Mucosa of rectum (tissue), 2 donors: ENCODE data around the gene ADCY5.
A peak's percentile ranks its signal among the peaks of the same experiment; 100 is the strongest.

Experiments
- H3K27ac ChIP-seq, 2 donors: one replicate each; pipeline ENCODE4 v1.7.0; 2013; ENCODE audit warnings: inconsistent platforms in 2 of 2, low read depth in 2 of 2, low read length in 2 of 2
- H3K27me3 ChIP-seq, 2 donors: one replicate each; pipeline ENCODE4 v1.7.0; 2013; ENCODE audit warnings: low read length in 2 of 2; ENCODE audit not compliant: control insufficient read depth in 2 of 2, insufficient read depth in 2 of 2
- H3K36me3 ChIP-seq, 2 donors: one replicate each; pipeline ENCODE4 v1.7.0; 2013; ENCODE audit warnings: low read length in 2 of 2; ENCODE audit not compliant: control insufficient read depth in 2 of 2, insufficient read depth in 2 of 2
- H3K4me1 ChIP-seq, 2 donors: one replicate each; pipeline ENCODE4 v1.7.0; 2013; ENCODE audit warnings: low read length in 2 of 2, mild to moderate bottlenecking in 1 of 2; ENCODE audit not compliant: control insufficient read depth in 2 of 2, insufficient read depth in 2 of 2
- H3K4me3 ChIP-seq, 2 donors: one replicate each; pipeline ENCODE4 v1.7.0; 2013; ENCODE audit warnings: low read length in 2 of 2
- H3K9ac ChIP-seq, 2 donors: one replicate each; pipeline ENCODE4 v1.7.0; 2013; ENCODE audit warnings: low read length in 2 of 2, low read depth in 1 of 2, mild to moderate bottlenecking in 1 of 2
- H3K9me3 ChIP-seq, 2 donors: one replicate each; pipeline ENCODE4 v1.7.0; 2013; ENCODE audit warnings: low read length in 2 of 2; ENCODE audit not compliant: control insufficient read depth in 2 of 2
- donor health status: healthy.
- donor health status: Normal muscosa, but diverticular disease.

The ADCY5 gene

DNA sequence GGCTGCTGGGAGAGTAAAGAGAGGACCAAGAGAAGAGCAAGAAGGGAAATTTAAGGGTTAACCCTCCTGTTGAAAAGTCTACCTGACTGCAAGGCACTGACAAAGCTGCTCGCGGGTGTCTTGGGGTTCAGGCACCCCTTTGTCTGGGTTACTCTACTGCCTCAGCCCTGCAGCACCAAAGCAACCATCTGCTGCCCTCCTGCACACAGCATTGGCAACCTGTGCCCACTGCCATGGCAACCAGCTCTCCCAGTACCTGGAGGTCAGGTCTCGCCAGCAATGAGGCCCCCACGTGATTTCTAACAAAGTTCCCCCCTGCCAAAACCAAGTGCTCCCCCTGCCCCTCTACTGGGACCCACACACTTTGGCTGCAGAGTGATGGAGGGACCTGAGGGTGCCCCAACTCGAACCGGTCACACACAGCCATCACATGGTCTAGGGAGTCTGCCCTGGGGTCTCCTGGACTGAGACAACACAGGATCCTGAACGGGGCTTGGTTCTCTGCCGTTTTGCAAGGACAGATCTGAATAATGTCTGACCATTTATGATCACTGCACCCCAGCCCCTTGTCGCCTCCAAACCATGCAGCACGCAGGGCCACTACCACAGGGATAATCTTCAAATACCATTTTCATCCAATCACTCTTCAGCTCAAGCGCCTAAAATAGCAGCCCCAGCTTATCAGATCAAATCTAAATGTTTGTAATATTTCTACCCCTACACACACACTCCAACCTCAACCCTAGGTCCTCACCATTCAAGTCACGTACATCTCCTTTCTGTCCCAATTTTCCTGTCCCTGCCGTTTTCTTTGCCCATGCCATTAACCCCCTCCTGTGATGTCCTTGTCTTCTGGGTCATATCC, 50.7 kb downstream of the ADCY5 start:
- Histone ChIP-seq H3K27me3 (peaks cover 0 to 3% of the 10 kb centered on the region in 2 donors), H3K4me3 (no peak overlapping the region), H3K4me1 (no peaks in the 10 kb centered on the region), H3K27ac (no peak overlapping the region), H3K9me3 (no peaks in the 10 kb centered on the region), H3K36me3 (no peaks in the 10 kb centered on the region), H3K9ac (no peak overlapping the region)

DNA sequence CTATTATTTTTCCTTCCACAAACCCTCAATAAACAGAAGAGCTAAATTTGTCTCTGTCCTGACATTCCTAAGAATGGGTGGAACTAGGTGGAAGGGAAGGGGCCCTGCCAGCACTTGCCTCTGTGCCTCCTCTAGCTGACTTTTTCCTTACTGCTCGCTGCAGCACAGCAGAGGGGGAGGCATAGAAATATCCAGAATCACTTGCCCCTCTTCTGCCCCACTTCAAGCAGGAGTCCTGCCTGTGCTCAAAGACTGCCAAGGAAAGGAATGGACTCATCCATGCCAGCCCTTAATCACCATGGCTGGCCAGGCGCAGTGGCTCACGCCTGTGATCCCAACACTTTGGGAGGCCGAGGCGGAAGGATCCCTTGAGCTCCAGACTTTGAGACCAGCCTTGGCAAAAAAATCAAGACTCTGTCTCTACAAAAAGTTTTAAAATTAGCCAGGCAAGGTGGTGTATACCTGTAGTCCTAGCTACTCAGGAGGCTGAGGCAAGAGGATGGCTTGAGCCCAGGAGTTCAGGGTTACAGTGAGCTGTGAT, 51.8 kb downstream of the ADCY5 start:
- Histone ChIP-seq H3K27me3 (peaks cover 0 to 3% of the 10 kb centered on the region in 2 donors), H3K36me3 (no peaks in the 10 kb centered on the region), H3K4me3 (no peak overlapping the region), H3K27ac (peak overlapping the region; percentile 11 to 35), H3K9ac (no peak overlapping the region), H3K4me1 (no peaks in the 10 kb centered on the region), H3K9me3 (no peaks in the 10 kb centered on the region)

DNA sequence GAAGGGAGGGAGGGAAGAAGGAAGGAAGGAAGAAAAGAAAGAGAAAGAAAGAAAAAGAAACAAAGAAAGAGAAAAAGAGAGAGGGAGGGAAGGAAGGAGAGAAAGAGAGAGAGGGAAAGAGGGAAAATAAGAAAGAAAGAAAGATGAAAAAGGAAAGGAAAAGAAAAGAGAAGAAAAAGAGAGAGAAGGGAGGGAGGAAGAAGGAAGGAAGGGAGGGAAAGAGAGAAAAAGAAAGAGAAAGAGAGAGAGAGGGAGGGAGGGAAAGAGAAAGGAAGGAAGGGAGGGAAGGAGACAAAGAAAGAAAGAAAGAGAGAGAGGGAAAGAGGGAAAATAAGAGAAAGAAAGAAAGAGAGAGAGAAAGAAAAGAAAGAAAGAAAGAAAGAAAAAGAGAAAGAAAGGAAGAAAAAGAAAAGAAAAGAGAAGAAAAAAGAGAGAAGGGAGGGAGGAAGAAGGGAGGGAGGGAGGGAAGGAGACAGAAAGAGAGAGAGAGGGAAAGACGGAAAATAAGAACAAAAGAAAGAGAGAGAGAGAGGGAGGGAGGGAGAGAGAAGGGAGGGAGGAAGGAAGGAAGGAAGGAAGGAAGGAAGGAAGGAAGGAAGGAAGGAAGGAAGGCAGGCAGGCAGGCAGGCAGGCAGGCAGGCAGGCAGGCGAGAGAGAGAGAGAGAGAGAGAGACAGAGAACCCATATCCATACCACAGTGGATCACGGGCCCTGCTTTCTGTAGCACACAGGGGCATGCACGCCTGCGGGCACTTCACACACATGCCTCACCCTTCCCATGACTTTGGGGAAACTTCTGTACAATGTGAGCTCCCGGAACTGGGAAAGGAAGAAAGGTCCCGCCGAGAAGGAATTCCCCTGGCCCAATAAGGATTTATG, 52.5 kb downstream of the ADCY5 start:
- H3K36me3 ChIP-seq, result no peaks in the 10 kb centered on the region
- no peaks in the 10 kb centered on the region for H3K4me1 ChIP-seq
- H3K27ac ChIP-seq, result no peak overlapping the region
- no peak overlapping the region for H3K4me3 ChIP-seq
- no peak overlapping the region for H3K9ac ChIP-seq
- H3K27me3 ChIP-seq, result peaks cover 0 to 3% of the 10 kb centered on the region in 2 donors
- H3K9me3 ChIP-seq, result no peaks in the 10 kb centered on the region

- no peaks in the 10 kb centered on the region for H3K36me3 ChIP-seq
- no peak overlapping the region for H3K9ac ChIP-seq
- no peaks in the 10 kb centered on the region for H3K27me3 ChIP-seq
- H3K4me3 ChIP-seq, result no peak overlapping the region
- no peaks in the 10 kb centered on the region for H3K4me1 ChIP-seq
- H3K27ac ChIP-seq, result no peak overlapping the region
- H3K9me3 ChIP-seq, result no peaks in the 10 kb centered on the region
Observed at GRCh38 chr3:123395235-123395634, 53.7 kb downstream of the ADCY5 start.

GRCh38 chr3:123394391-123395020, 54.4 kb downstream of the ADCY5 start:
- H3K9me3 ChIP-seq, result no peaks in the 10 kb centered on the region
- no peaks in the 10 kb centered on the region for H3K36me3 ChIP-seq
- H3K4me3 ChIP-seq, result no peak overlapping the region
- H3K27me3 ChIP-seq, result no peaks in the 10 kb centered on the region
- H3K9ac ChIP-seq, result no peak overlapping the region
- H3K4me1 ChIP-seq, result no peaks in the 10 kb centered on the region
- no peak overlapping the region for H3K27ac ChIP-seq

DNA sequence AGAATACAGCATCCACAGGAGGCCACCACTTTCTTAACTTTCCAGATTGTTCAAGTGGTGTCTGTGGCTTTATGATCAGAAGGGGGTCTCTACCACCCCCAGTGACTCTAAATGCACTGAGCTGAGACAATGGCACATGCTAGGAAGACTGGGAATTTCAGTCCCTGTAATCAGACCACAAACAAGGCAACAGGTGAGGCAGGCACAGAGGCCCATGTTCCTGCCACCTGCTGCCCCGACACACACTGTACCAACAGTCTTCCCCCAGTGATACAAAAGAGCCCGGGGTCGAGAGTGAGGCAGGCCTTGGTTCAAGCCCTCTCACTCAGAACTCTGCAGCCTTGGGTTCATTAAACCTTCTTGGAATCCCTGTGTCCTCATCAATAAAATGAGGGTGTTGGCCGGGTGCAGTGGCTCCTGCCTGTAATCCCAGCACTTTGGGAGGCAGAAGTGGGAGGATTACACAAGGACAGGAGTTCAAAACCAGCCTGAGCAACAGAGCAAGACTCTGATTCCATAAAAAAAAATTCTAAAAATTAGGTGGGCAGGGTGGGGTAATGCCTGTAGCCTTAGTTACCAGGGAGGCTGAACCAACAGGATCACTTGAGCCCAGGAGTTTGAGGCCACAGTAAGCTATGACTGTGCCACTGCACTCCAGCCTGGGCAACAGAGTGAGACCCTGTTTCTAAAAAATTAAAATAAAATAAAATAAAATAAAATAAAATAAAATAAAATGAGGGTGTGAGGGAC, 55.8 kb downstream of the ADCY5 start:
- Histone ChIP-seq H3K27me3 (no peaks in the 10 kb centered on the region), H3K9me3 (no peaks in the 10 kb centered on the region), H3K4me1 (peaks cover 0 to 3% of the 10 kb centered on the region in 2 donors), H3K4me3 (no peak overlapping the region), H3K9ac (no peak overlapping the region), H3K36me3 (no peaks in the 10 kb centered on the region), H3K27ac (no peak overlapping the region)

- no peak overlapping the region for H3K27ac ChIP-seq
Observed at GRCh38 chr3:123392368-123392767, 56.5 kb downstream of the ADCY5 start.

DNA sequence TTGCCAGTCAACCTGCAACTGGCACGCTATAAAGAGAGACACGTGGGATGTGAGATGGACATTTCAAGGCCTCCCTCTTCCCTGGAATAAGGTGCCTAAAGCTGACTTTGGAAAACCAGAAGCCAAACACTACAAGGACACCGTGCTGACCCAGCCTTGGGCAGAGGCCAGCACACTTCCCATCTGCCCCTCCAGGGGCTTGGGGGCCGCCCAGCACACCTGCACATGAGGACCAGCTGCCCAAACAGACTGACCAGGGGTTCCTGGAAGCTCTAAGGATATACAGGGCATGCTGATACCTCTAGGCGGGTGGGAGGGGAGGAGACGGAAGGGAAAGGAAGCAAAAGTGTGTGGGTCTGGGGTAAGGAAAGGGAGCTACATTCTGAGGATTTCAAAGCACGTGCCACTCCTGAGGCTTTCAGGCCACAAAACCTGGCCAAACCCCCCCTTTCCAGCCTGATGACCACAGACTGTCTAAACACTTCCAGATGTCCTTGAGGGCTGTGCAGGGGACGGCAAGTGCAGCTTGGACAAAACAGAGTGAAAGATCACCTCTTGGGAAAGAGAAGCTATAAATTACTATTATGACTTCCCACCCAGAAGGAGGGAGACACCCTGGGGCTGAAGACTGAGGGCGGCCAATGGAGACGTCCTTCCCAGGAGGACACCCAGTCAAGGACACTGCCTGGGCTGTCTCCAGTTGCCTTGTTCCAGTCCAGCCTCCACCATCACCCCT, 57.9 kb downstream of the ADCY5 start:
- no peaks in the 10 kb centered on the region for H3K36me3 ChIP-seq
- H3K27me3 ChIP-seq, result no peaks in the 10 kb centered on the region
- H3K27ac ChIP-seq, result peak overlapping the region in 1 of 2 donors; percentile 45
- peaks cover 0 to 3% of the 10 kb centered on the region in 2 donors for H3K4me1 ChIP-seq
- H3K9ac ChIP-seq, result no peak overlapping the region
- no peaks in the 10 kb centered on the region for H3K9me3 ChIP-seq
- H3K4me3 ChIP-seq, result no peak overlapping the region

More at GRCh38 chr3:123392368-123392767, 56.5 kb downstream of the ADCY5 start:
- H3K4me1 ChIP-seq, result peaks cover 0 to 3% of the 10 kb centered on the region in 2 donors
- no peaks in the 10 kb centered on the region for H3K27me3 ChIP-seq
- no peaks in the 10 kb centered on the region for H3K36me3 ChIP-seq
- H3K9ac ChIP-seq, result no peak overlapping the region
- H3K9me3 ChIP-seq, result no peaks in the 10 kb centered on the region
- no peak overlapping the region for H3K4me3 ChIP-seq

DNA sequence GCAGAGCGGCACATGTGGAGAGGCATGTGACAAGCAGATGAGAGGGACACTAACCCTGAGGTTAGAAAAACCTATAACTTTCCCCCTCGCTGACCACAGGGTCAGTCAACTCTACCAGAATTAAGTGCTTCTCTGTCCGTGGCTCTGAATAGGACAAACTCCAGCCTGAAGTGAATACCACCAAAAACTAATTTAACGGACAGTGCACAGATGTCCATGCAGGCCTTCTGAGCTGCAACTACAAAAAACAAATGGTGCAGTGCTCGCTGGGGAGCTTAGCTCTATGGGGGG, 59.3 kb downstream of the ADCY5 start:
- no peak overlapping the region for H3K9ac ChIP-seq
- H3K4me3 ChIP-seq, result no peak overlapping the region
- H3K27ac ChIP-seq, result peak overlapping the region; percentile 38 to 39
- no peaks in the 10 kb centered on the region for H3K36me3 ChIP-seq
- H3K27me3 ChIP-seq, result no peaks in the 10 kb centered on the region
- H3K9me3 ChIP-seq, result no peaks in the 10 kb centered on the region
- peaks cover 2 to 4% of the 10 kb centered on the region in 2 donors for H3K4me1 ChIP-seq
